Measurements from ENCODE around the gene ATP2A3.

Gene ATP2A3

GRCh38 chr17:3910420-3911270 is 53.6 kb downstream of the ATP2A3 start:
- DNase-seq (ENCODE audit: low spot score) = no peak

GRCh38 chr17:3909257-3909656 is 55.0 kb downstream of the ATP2A3 start:
- no peak for DNase-seq (ENCODE audit: low spot score)

- DNase-seq (ENCODE audit: low spot score) = no peak
Observed at GRCh38 chr17:3907483-3908216, 56.6 kb downstream of the ATP2A3 start.

GRCh38 chr17:3906881-3907280 is 57.4 kb downstream of the ATP2A3 start:
- DNase-seq (ENCODE audit: low spot score) = no peak

GRCh38 chr17:3905017-3905520 is 59.2 kb downstream of the ATP2A3 start:
- no peak for DNase-seq (ENCODE audit: low spot score)

- no peak for DNase-seq (ENCODE audit: low spot score)
Observed at GRCh38 chr17:3904501-3904900, 59.7 kb downstream of the ATP2A3 start.

- no peak for DNase-seq (ENCODE audit: low spot score)
Observed at GRCh38 chr17:3903881-3904290, 60.4 kb downstream of the ATP2A3 start.

- DNase-seq (ENCODE audit: low spot score) = no peak
Observed at GRCh38 chr17:3903051-3903825, 61.0 kb downstream of the ATP2A3 start.

- DNase-seq (ENCODE audit: low spot score) = no peak
Observed at GRCh38 chr17:3900646-3901045, 63.6 kb downstream of the ATP2A3 start.

- no peak for DNase-seq (ENCODE audit: low spot score)
Observed at GRCh38 chr17:3897731-3898130, 66.5 kb downstream of the ATP2A3 start.

GRCh38 chr17:3896968-3897235 is 67.3 kb downstream of the ATP2A3 start:
- no peak for DNase-seq (ENCODE audit: low spot score)

- DNase-seq (ENCODE audit: low spot score) = no peak
Observed at GRCh38 chr17:3896108-3896967, 67.9 kb downstream of the ATP2A3 start.

- DNase-seq (ENCODE audit: low spot score) = no peak
Observed at GRCh38 chr17:3895354-3895753, 68.9 kb downstream of the ATP2A3 start.

GRCh38 chr17:3894911-3895343 is 69.3 kb downstream of the ATP2A3 start:
- no peak for DNase-seq (ENCODE audit: low spot score)

GRCh38 chr17:3894188-3894587 is 70.0 kb downstream of the ATP2A3 start:
- DNase-seq (ENCODE audit: low spot score) = no peak

- no peak for DNase-seq (ENCODE audit: low spot score)
Observed at GRCh38 chr17:3893720-3894116, 70.5 kb downstream of the ATP2A3 start.

- DNase-seq (ENCODE audit: low spot score) = peak; percentile 94
Observed at GRCh38 chr17:3893003-3893719, 71.1 kb downstream of the ATP2A3 start, which contains the start of gene CAMKK1. Gene CAMKK1, minus strand, starts transcription at chr17:3893053. Its CDS starts 7,366 bp downstream, at chr17:3885687.

GRCh38 chr17:3892095-3892998 is 71.9 kb downstream of the ATP2A3 start:
- no peak for DNase-seq (ENCODE audit: low spot score)

GRCh38 chr17:3891626-3892094 is 72.6 kb downstream of the ATP2A3 start:
- no peak for DNase-seq (ENCODE audit: low spot score)

- no peak for DNase-seq (ENCODE audit: low spot score)
Observed at GRCh38 chr17:3890878-3891219, 73.4 kb downstream of the ATP2A3 start.
